ENCODE measurements around the gene SLC25A38. TPM values are rescaled to one million over a fixed set of nuclear protein-coding genes. Genes with fewer than 3 reads are reported as not detected.

The SLC25A38 gene
- total RNA-seq, 1 donor from 2014 or later: 34.4 TPM

GRCh38 chr3:39426312-39426711 is 43.1 kb downstream of the SLC25A38 start:
- Histone ChIP-seq H4K20me1 (ENCODE audit: insufficient read depth, low read length) (no peaks in the 10 kb centered on the region), H2AFZ (ENCODE audit: low read depth, low read length) (no peak overlapping the region), H3K36me3 (ENCODE audit: insufficient read depth, low read length) (no peaks in the 10 kb centered on the region), H3K79me2 (ENCODE audit: insufficient read depth, low read length) (no peaks in the 10 kb centered on the region), H3K9ac (ENCODE audit: low read length) (no peak overlapping the region), H3K4me2 (ENCODE audit: low read length) (no peak overlapping the region), H3K4me1 (ENCODE audit: insufficient read depth, low read length) (no peaks in the 10 kb centered on the region), H3K27ac (ENCODE audit: low read depth, low read length) (no peak overlapping the region), H3K4me3 (ENCODE audit: insufficient read depth, low read depth, low read length) (no peak overlapping the region), H3K27me3 (ENCODE audit: insufficient read depth, low read length) (no peaks in the 10 kb centered on the region), H3K9me3 (ENCODE audit: insufficient read depth, low read depth, low read length) (no peaks in the 10 kb centered on the region)
- DNase-seq (ENCODE audit: low read depth) (no peak), FAIRE-seq (no peak)
- Mint-ChIP-seq H3K4me3 (ENCODE audit: unreplicated experiment) (no peak overlapping the region), H3K27me3 (ENCODE audit: low read depth, unreplicated experiment) (peaks cover 4% of the 10 kb centered on the region), H3K9me3 (ENCODE audit: unreplicated experiment) (peaks cover 4% of the 10 kb centered on the region), H3K27ac (ENCODE audit: unreplicated experiment) (no peak overlapping the region), H3K4me1 (ENCODE audit: low read depth, unreplicated experiment) (peaks cover 8% of the 10 kb centered on the region), H3K36me3 (ENCODE audit: low read depth, unreplicated experiment) (peaks cover 5% of the 10 kb centered on the region)
- TF ChIP-seq CTCF (IDR thresholded peaks at IDR 0.05; ENCODE audit: insufficient read depth, low read depth, low read length): no peak
- no peak for TF ChIP-seq EZH2 (IDR thresholded peaks at IDR 0.05; ENCODE audit: insufficient read depth, low read length)

- Histone ChIP-seq H3K27me3 (ENCODE audit: insufficient read depth, low read length) (no peaks in the 10 kb centered on the region), H3K9ac (ENCODE audit: low read length) (no peak overlapping the region), H3K79me2 (ENCODE audit: insufficient read depth, low read length) (no peaks in the 10 kb centered on the region), H3K27ac (ENCODE audit: low read depth, low read length) (no peak overlapping the region), H3K36me3 (ENCODE audit: insufficient read depth, low read length) (no peaks in the 10 kb centered on the region), H3K9me3 (ENCODE audit: insufficient read depth, low read depth, low read length) (no peaks in the 10 kb centered on the region), H3K4me2 (ENCODE audit: low read length) (no peak overlapping the region), H4K20me1 (ENCODE audit: insufficient read depth, low read length) (no peaks in the 10 kb centered on the region), H2AFZ (ENCODE audit: low read depth, low read length) (no peak overlapping the region), H3K4me3 (ENCODE audit: insufficient read depth, low read depth, low read length) (no peak overlapping the region), H3K4me1 (ENCODE audit: insufficient read depth, low read length) (no peaks in the 10 kb centered on the region)
- Mint-ChIP-seq H3K9me3 (ENCODE audit: unreplicated experiment) (peaks cover 4% of the 10 kb centered on the region), H3K4me3 (ENCODE audit: unreplicated experiment) (no peak overlapping the region), H3K36me3 (ENCODE audit: low read depth, unreplicated experiment) (no peaks in the 10 kb centered on the region), H3K27ac (ENCODE audit: unreplicated experiment) (no peak overlapping the region), H3K27me3 (ENCODE audit: low read depth, unreplicated experiment) (peaks cover 4% of the 10 kb centered on the region), H3K4me1 (ENCODE audit: low read depth, unreplicated experiment) (peaks cover 8% of the 10 kb centered on the region)
- FAIRE-seq (no peak), DNase-seq (ENCODE audit: low read depth) (no peak)
- TF ChIP-seq EZH2 (IDR thresholded peaks at IDR 0.05; ENCODE audit: insufficient read depth, low read length) (no peak), CTCF (IDR thresholded peaks at IDR 0.05; ENCODE audit: insufficient read depth, low read depth, low read length) (no peak)
These were observed 44.3 kb downstream of the SLC25A38 start for GRCh38 chr3:39427506-39427905.

- Histone ChIP-seq H4K20me1 (ENCODE audit: insufficient read depth, low read length) (no peaks in the 10 kb centered on the region), H3K27me3 (ENCODE audit: insufficient read depth, low read length) (no peaks in the 10 kb centered on the region), H3K4me3 (ENCODE audit: insufficient read depth, low read depth, low read length) (no peak overlapping the region), H3K36me3 (ENCODE audit: insufficient read depth, low read length) (no peaks in the 10 kb centered on the region), H3K4me2 (ENCODE audit: low read length) (no peak overlapping the region), H3K9me3 (ENCODE audit: insufficient read depth, low read depth, low read length) (no peaks in the 10 kb centered on the region), H2AFZ (ENCODE audit: low read depth, low read length) (peak overlapping the region; percentile 41), H3K4me1 (ENCODE audit: insufficient read depth, low read length) (no peaks in the 10 kb centered on the region), H3K9ac (ENCODE audit: low read length) (no peak overlapping the region), H3K27ac (ENCODE audit: low read depth, low read length) (no peak overlapping the region), H3K79me2 (ENCODE audit: insufficient read depth, low read length) (no peaks in the 10 kb centered on the region)
- Mint-ChIP-seq H3K9me3 (ENCODE audit: unreplicated experiment) (peaks cover 4% of the 10 kb centered on the region), H3K4me1 (ENCODE audit: low read depth, unreplicated experiment) (peaks cover 11% of the 10 kb centered on the region), H3K4me3 (ENCODE audit: unreplicated experiment) (no peak overlapping the region), H3K27ac (ENCODE audit: unreplicated experiment) (no peak overlapping the region), H3K27me3 (ENCODE audit: low read depth, unreplicated experiment) (peaks cover 4% of the 10 kb centered on the region), H3K36me3 (ENCODE audit: low read depth, unreplicated experiment) (no peaks in the 10 kb centered on the region)
- DNase-seq (ENCODE audit: low read depth): no peak
- FAIRE-seq: no peak
- TF ChIP-seq EZH2 (IDR thresholded peaks at IDR 0.05; ENCODE audit: insufficient read depth, low read length) (no peak), CTCF (IDR thresholded peaks at IDR 0.05; ENCODE audit: insufficient read depth, low read depth, low read length) (no peak)
These were observed 45.6 kb downstream of the SLC25A38 start for GRCh38 chr3:39428745-39429201.
